ENCODE data around the gene ADCY2.

DNA sequence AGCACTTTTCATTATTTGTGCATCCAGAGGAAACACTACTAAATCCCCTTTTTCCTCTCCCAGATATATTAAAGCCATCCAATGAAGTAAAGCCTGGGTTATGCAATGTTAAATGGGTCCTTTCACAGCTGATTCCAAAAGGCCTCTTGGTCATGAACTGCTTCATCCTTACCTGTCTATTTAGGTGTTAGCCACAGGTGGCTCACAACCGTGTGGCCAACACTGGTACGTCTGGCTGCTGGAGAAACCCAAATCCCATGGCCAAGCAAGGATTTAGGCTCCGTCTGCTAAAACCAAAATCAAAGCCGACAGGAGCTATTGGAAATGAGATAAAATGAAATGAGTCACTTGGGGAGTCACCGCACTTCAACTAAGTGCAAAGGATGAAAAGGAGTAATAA lies 193.9 kb downstream of the ADCY2 start:
- TF ChIP-seq, protein P1, sequence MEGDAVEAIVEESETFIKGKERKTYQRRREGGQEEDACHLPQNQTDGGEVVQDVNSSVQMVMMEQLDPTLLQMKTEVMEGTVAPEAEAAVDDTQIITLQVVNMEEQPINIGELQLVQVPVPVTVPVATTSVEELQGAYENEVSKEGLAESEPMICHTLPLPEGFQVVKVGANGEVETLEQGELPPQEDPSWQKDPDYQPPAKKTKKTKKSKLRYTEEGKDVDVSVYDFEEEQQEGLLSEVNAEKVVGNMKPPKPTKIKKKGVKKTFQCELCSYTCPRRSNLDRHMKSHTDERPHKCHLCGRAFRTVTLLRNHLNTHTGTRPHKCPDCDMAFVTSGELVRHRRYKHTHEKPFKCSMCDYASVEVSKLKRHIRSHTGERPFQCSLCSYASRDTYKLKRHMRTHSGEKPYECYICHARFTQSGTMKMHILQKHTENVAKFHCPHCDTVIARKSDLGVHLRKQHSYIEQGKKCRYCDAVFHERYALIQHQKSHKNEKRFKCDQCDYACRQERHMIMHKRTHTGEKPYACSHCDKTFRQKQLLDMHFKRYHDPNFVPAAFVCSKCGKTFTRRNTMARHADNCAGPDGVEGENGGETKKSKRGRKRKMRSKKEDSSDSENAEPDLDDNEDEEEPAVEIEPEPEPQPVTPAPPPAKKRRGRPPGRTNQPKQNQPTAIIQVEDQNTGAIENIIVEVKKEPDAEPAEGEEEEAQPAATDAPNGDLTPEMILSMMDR (IDR thresholded peaks at IDR 0.05; ENCODE audit: low read depth, low read length, poor library complexity, severe bottlenecking) = no peak
- TF ChIP-seq EZH2phosphoT487 (IDR thresholded peaks at IDR 0.05; ENCODE audit: borderline replicate concordance, low read length) = no peak

Measured in DOHH2 (cell line).